Measurements from ENCODE around the gene ATG5.

ATG5 gene

DNA sequence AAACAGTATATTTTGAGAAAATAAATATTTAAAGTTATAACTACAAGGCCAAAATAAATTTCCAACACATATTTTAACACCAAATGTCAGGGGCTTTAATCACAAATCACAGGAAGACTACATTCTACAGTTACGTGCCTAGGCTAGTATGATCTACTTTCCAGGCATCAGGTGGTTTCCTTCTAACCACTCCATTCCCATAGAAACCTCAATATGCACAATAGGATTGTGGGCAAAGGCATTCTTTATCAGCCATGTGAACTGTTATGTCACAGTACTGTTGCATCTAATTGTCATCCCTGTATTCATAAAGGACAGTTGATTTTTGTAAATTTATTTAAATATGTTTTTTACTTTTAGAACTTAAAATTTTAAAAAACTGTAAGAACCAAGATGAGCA, 32.4 kb downstream of the ATG5 start:
- no peak overlapping the region for H3K4me3 ChIP-seq (replicated peaks; ENCODE audit: low read depth, low read length)
- DNase-seq (ENCODE audit: low read depth) = no peak
- TF ChIP-seq, protein P1, sequence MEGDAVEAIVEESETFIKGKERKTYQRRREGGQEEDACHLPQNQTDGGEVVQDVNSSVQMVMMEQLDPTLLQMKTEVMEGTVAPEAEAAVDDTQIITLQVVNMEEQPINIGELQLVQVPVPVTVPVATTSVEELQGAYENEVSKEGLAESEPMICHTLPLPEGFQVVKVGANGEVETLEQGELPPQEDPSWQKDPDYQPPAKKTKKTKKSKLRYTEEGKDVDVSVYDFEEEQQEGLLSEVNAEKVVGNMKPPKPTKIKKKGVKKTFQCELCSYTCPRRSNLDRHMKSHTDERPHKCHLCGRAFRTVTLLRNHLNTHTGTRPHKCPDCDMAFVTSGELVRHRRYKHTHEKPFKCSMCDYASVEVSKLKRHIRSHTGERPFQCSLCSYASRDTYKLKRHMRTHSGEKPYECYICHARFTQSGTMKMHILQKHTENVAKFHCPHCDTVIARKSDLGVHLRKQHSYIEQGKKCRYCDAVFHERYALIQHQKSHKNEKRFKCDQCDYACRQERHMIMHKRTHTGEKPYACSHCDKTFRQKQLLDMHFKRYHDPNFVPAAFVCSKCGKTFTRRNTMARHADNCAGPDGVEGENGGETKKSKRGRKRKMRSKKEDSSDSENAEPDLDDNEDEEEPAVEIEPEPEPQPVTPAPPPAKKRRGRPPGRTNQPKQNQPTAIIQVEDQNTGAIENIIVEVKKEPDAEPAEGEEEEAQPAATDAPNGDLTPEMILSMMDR (IDR thresholded peaks at IDR 0.05; ENCODE audit: low read length, missing control alignments) = no peak

DNA sequence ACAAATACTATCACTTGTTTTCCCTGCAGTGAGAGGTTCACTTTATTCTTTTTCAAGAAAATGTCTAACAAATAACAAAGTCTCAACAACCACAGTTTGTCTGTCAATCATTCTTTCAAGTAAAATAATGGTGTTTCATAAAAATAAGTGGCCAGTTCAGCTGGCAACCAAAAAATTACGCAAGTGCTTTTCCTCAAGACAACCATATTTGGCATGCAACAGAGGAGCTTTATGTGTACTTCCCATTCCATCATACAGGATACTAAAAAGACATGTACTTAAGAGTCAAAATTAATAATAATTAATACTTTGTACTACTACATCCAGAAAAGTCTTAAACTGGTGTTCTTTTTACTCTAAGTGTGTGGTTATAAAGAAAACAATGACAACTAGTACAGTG, 34.6 kb downstream of the ATG5 start:
- TF ChIP-seq, protein P1 (IDR thresholded peaks at IDR 0.05; ENCODE audit: low read length, missing control alignments) = no peak
- H3K4me3 ChIP-seq (replicated peaks; ENCODE audit: low read depth, low read length) = no peak overlapping the region
- DNase-seq (ENCODE audit: low read depth) = no peak

DNA sequence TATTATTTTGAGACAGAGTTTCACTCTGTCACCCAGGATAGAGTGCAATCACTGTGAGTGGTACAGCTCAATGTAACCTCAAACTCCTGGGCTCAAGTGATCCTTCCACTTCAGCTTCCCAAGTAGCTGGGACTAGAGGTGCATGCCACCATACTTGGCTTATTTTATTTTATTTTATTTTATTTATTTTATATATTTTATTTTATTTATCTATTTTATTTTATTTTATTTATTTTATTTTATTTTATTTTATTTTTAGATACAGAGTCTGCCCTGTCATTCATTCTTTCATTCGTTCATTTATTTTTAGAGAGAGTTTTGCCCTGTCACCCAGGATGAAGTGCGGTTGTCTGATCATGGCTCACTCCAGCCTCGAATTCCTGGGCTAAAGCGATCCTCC, 35.5 kb downstream of the ATG5 start:
- TF ChIP-seq, protein P1 (IDR thresholded peaks at IDR 0.05; ENCODE audit: low read length, missing control alignments) = no peak
- no peak for DNase-seq (ENCODE audit: low read depth)
- no peak overlapping the region for H3K4me3 ChIP-seq (replicated peaks; ENCODE audit: low read depth, low read length)

DNA sequence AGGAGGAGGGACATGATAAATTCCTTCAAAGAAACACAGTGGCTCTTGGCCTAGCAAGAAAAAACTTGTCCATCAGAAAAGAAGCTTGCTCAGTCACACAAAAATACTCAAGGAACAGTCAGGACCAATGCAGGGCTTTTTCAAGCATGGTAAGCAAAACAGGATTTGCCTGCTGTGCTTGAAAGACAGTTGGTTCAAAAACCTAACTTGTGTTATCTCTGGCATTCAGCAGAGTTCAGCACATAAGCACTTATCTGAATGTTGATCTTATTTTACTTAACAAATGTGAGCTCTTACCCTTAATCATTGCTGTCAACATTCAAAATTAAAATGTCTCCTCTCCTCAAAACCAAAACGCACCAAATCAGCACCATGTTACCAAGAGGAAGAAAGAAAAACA, 38.3 kb downstream of the ATG5 start:
- TF ChIP-seq, protein P1 (IDR thresholded peaks at IDR 0.05; ENCODE audit: low read length, missing control alignments) = no peak
- no peak overlapping the region for H3K4me3 ChIP-seq (replicated peaks; ENCODE audit: low read depth, low read length)

DNA sequence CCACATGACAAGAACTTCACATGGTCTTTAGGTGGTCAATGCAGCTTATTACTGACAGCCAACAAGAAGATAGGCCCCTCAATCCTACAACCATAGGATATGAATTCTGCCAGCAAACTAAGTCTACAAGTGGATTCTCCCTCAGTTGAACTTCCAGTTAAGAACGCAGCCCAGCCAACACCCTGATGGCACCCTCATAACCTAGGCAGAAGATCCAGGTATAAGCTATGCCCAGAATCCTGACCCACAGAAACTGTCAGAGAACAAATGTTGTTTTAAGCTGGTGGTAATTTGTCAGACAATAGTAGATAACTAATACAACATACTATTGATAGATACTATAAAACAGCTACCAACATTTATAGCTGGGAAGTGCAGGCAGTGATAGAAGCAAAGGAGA, 38.8 kb downstream of the ATG5 start:
- TF ChIP-seq, protein P1 (IDR thresholded peaks at IDR 0.05; ENCODE audit: low read length, missing control alignments) = no peak
- no peak overlapping the region for H3K4me3 ChIP-seq (replicated peaks; ENCODE audit: low read depth, low read length)
- no peak for DNase-seq (ENCODE audit: low read depth)

More for the DNA sequence above, 38.3 kb downstream of the ATG5 start:
- no peak for DNase-seq (ENCODE audit: low read depth)

DNA sequence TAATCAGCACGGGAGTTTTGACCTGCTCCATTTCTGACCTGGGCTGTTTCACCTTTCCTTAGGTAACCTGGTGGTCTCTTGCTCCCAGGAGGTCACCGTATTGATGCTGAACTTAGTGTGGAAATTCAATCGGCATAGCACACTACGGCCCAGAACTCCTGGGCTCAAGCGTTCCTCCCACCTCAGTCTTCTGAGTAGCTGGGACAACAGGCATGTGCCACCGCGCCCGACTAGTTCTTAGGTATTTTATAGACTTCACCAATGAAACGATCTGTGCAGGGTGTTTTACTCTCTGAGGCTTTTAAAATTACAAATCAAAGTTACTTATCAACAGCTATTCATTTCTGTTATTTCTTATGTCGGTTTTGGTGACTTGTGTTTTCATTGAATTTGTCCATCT, 42.1 kb downstream of the ATG5 start:
- no peak overlapping the region for H3K4me3 ChIP-seq (replicated peaks; ENCODE audit: low read depth, low read length)
- no peak for DNase-seq (ENCODE audit: low read depth)
- TF ChIP-seq, protein P1 (IDR thresholded peaks at IDR 0.05; ENCODE audit: low read length, missing control alignments) = no peak

DNA sequence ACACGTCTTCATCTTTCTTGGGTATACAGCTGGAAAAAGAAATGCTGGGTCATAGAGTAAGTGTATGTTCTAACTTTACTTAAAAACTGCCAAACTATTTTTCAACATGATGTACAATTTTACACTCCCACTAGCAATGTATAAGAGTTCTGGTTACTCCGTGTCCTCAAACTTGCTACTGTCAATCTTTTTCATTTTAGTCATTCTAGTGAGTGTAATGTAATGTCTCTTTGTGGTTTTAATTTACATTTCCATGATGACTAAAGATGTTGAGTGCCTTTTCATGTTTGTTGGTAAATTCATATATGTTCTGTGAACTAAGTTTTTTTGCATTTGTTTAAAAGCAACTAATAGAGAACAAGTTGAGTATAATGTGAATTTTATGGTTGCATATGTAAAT, 43.9 kb downstream of the ATG5 start:
- TF ChIP-seq, protein P1 (IDR thresholded peaks at IDR 0.05; ENCODE audit: low read length, missing control alignments) = no peak
- no peak for DNase-seq (ENCODE audit: low read depth)
- H3K4me3 ChIP-seq (replicated peaks; ENCODE audit: low read depth, low read length) = no peak overlapping the region

All from fibroblast of pulmonary artery (primary cell).